Activated effector memory CD4-positive, alpha-beta T cell treated with anti-CD3 and anti-CD28 coated beads, Interleukin-2, amount 50 U/mL, for 16 hours (primary cell): ENCODE data around the gene ZG16.

ENCODE experiments used
- DNase-seq: peaks from one replicate; pipeline ENCODE4 v3.0.0-alpha.2; 2020

The ZG16 gene

GRCh38 chr16:29826342-29826695 lies 48.3 kb downstream of the ZG16 start:
- no peak for DNase-seq

GRCh38 chr16:29830774-29831173 lies 52.7 kb downstream of the ZG16 start:
- DNase-seq = no peak

- DNase-seq = no peak
Observed at GRCh38 chr16:29831490-29831889, 53.4 kb downstream of the ZG16 start.
